ENCODE results near the gene RPS5.
"Not testable (repeated sequence)": the region's sequence is repeated elsewhere in the genome, so short reads cannot be mapped to it uniquely, and the experiment has no call there.

The RPS5 gene

DNA sequence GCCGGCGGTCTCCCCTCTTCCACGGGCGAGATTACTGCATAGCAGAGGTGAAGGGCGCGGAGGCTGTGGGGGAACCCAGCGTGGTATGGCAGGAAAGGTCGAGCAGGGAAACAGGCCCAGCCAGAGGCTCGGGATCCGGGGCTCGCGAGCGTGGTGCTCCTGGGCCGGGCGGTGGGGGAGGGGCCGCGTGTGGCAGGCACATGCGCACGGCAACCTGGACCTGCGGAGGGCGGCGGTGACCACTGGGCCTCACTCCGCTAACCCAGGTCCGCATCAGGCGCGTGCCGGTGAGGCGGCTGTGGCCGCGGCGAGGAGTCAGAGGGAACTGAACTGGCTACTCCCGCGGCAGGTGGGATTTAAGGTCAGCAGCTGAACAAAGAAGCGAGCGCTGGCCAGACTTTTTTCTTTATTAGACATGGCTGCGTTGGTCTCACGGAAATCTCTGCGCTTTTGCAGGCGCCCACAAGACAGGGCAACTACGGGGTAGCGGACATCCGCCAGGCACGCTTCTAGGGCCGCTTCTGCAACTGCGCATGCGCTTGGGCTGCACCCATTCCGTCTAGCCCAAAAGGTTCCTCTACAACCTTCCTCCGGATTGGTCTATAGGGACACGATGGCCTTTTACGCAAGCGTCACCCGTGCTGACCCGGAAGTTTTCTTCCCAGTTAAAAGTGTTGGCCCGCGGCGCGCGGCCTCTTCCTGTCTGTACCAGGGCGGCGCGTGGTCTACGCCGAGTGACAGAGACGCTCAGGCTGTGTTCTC lies at the start of gene RPS5:
Gene RPS5 (plus strand): TSS at position 694 of the 762 bp plus-strand sequence. CDS start 869 bp downstream, outside the sequence.
- Histone ChIP-seq H3K36me3 (ENCODE audit: control insufficient read depth, low read depth, low read length) (peaks cover 27% of the 10 kb centered on the region), H3K27me3 (ENCODE audit: control insufficient read depth, insufficient read depth, low read length) (no peaks in the 10 kb centered on the region), H3K4me3 (ENCODE audit: low read length) (peak within 1 kb of the TSS; percentile 80), H3K9ac (ENCODE audit: low read length) (peak within 1 kb of the TSS; percentile 98), H3K27ac (ENCODE audit: low read length) (peak within 1 kb of the TSS; percentile 70), H3K9me3 (ENCODE audit: control insufficient read depth, low read depth, low read length) (no peaks in the 10 kb centered on the region), H3K4me1 (ENCODE audit: control insufficient read depth, low read depth, low read length) (peaks cover 10% of the 10 kb centered on the region)

DNA sequence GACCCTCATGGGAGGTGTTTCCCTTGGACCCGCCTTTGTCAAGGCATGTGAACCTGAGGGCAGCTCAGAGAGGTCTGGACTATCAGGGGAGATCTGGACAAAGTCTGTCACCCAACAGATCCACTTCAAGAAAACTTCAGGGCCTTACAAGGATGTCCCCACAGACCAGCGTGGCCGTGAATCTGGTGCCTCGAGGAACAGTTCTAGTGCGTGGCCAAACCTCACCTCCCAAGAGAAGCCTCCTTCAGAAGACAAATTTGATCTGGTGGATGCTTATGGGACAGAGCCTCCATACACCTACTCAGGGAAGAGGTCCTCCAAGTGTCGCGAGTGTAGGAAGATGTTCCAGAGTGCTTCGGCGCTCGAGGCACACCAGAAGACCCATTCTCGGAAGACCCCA lies 48.7 kb upstream of the RPS5 start:
- no peak overlapping the region for H3K4me3 ChIP-seq (ENCODE audit: low read length)
- no peak overlapping the region for H3K27ac ChIP-seq (ENCODE audit: low read length)
- no peaks in the 10 kb centered on the region for H3K27me3 ChIP-seq (ENCODE audit: control insufficient read depth, insufficient read depth, low read length)
- no peaks in the 10 kb centered on the region for H3K9me3 ChIP-seq (ENCODE audit: control insufficient read depth, low read depth, low read length)
- H3K36me3 ChIP-seq (ENCODE audit: control insufficient read depth, low read depth, low read length) = peaks cover 7% of the 10 kb centered on the region
- H3K4me1 ChIP-seq (ENCODE audit: control insufficient read depth, low read depth, low read length) = no peaks in the 10 kb centered on the region
- no peak overlapping the region for H3K9ac ChIP-seq (ENCODE audit: low read length)

GRCh38 chr19:58338825-58339558 lies 48.1 kb upstream of the RPS5 start:
- no peak overlapping the region for H3K4me3 ChIP-seq (ENCODE audit: low read length)
- no peaks in the 10 kb centered on the region for H3K9me3 ChIP-seq (ENCODE audit: control insufficient read depth, low read depth, low read length)
- H3K4me1 ChIP-seq (ENCODE audit: control insufficient read depth, low read depth, low read length) = no peaks in the 10 kb centered on the region
- H3K27me3 ChIP-seq (ENCODE audit: control insufficient read depth, insufficient read depth, low read length) = no peaks in the 10 kb centered on the region
- H3K9ac ChIP-seq (ENCODE audit: low read length) = no peak overlapping the region
- H3K36me3 ChIP-seq (ENCODE audit: control insufficient read depth, low read depth, low read length) = peaks cover 7% of the 10 kb centered on the region
- H3K27ac ChIP-seq (ENCODE audit: low read length) = no peak overlapping the region

DNA sequence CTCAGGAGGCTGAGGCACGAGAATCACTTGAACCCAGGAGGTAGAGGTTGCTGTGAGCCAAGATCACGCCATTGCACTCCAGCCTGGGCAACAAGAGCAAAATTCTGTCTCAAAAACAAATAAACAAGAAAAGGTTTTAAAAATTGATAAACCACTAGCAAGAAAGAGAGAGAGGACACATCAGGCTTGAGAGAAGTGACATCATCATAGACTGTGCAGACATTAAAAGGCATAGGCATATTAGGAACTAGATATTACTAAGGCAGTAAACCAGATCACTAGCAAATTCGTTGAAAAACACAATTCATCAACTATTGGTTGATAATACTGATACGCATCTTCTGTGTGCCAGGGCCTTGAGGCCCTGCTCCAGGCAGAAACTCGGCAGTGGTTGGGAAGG lies 41.5 kb upstream of the RPS5 start:
- Histone ChIP-seq H3K9ac (ENCODE audit: low read length) (no peak overlapping the region), H3K27me3 (ENCODE audit: control insufficient read depth, insufficient read depth, low read length) (peaks cover 20% of the 10 kb centered on the region), H3K4me1 (ENCODE audit: control insufficient read depth, low read depth, low read length) (peaks cover 4% of the 10 kb centered on the region), H3K4me3 (ENCODE audit: low read length) (no peak overlapping the region), H3K36me3 (ENCODE audit: control insufficient read depth, low read depth, low read length) (no peaks in the 10 kb centered on the region), H3K9me3 (ENCODE audit: control insufficient read depth, low read depth, low read length) (no peaks in the 10 kb centered on the region), H3K27ac (ENCODE audit: low read length) (no peak overlapping the region)

DNA sequence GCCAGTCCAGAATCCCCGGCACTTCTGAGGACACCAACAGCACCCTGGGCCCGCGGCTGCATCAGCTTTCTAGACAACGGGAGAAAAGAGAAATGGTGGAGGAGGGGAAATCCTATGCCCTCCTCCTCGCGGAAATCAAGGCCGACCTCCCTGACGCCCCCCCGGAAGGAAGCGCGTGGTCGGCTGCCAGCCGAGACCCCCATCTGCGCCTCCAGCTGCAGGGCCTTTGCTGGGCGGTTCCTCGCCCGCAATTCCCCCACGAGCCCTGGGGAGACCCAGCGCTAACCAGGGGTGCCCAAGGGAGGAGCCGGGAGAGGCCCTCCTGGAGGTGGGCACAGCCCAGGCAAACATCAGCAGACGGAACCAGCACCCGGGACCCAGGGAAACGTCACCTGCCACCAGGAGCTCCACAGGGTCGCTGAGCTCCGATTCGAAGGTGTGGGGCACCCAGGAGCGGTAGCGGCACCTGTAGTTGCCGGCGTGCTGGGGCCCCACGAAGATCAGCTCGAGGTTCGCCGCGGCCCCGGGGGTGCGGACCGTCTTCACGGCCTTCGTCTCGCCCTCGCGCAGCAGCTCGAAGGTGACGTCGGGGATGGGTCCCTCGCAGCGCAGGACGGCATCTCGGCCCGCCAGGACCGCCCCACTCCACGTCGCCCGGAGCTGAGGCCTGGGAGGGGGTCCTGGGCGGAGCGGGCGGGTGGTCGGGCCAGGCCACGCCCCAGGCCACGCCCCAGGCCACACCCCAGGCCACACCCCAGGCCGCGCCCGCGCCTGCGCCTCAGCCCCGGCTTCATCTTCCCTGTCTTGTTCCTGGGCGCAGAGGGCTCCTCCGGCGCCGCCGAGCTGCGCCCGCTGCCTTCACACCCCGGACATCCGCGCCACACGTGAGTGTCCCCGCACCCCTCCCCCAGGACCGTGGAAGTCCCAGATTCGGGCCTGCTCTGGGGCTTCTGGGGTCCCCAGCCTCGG lies 39.8 kb upstream of the RPS5 start:
- H3K4me1 ChIP-seq (ENCODE audit: control insufficient read depth, low read depth, low read length) = peaks cover 4% of the 10 kb centered on the region
- H3K4me3 ChIP-seq (ENCODE audit: low read length) = peak overlapping the region; percentile 85
- H3K27me3 ChIP-seq (ENCODE audit: control insufficient read depth, insufficient read depth, low read length) = peaks cover 20% of the 10 kb centered on the region
- H3K27ac ChIP-seq (ENCODE audit: low read length) = no peak overlapping the region
- H3K36me3 ChIP-seq (ENCODE audit: control insufficient read depth, low read depth, low read length) = no peaks in the 10 kb centered on the region
- peak overlapping the region; percentile 48 for H3K9ac ChIP-seq (ENCODE audit: low read length)
- H3K9me3 ChIP-seq (ENCODE audit: control insufficient read depth, low read depth, low read length) = no peaks in the 10 kb centered on the region

- H3K27ac ChIP-seq (ENCODE audit: low read length); H3K4me1 ChIP-seq (ENCODE audit: control insufficient read depth, low read depth, low read length); H3K36me3 ChIP-seq (ENCODE audit: control insufficient read depth, low read depth, low read length); H3K9me3 ChIP-seq (ENCODE audit: control insufficient read depth, low read depth, low read length): not testable (repeated sequence)
- H3K4me3 ChIP-seq (ENCODE audit: low read length) = peak overlapping the region; percentile 85
- peak overlapping the region; percentile 48 for H3K9ac ChIP-seq (ENCODE audit: low read length)
- H3K27me3 ChIP-seq (ENCODE audit: control insufficient read depth, insufficient read depth, low read length) = peaks cover 20% of the 10 kb centered on the region
Measured at GRCh38 chr19:58348080-58348479, 39.0 kb upstream of the RPS5 start.

DNA sequence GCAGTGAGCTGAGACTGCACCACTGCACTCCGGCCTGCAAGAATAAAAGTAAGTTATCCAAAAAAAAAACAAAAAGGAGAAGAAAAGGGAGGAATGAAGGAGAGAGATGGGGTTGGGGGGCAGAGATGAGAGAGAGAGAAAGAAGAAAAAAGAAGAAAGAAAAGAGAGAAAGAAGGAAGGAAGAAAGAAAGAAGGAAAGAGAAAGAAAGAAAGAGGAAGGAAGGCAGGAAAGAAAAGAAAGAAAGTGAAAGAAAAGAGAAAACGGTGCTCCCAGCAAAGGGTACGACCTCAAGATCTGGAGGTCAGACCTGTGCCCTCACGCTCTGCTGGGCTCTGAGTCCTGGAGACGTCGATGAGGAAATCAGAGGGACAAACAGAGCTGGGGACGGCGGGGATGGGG lies 37.5 kb upstream of the RPS5 start:
- H3K36me3 ChIP-seq (ENCODE audit: control insufficient read depth, low read depth, low read length) = no peaks in the 10 kb centered on the region
- no peak overlapping the region for H3K27ac ChIP-seq (ENCODE audit: low read length)
- no peak overlapping the region for H3K9ac ChIP-seq (ENCODE audit: low read length)
- H3K27me3 ChIP-seq (ENCODE audit: control insufficient read depth, insufficient read depth, low read length) = peaks cover 20% of the 10 kb centered on the region
- no peak overlapping the region for H3K4me3 ChIP-seq (ENCODE audit: low read length)
- H3K9me3 ChIP-seq (ENCODE audit: control insufficient read depth, low read depth, low read length) = no peaks in the 10 kb centered on the region
- peaks cover 4% of the 10 kb centered on the region for H3K4me1 ChIP-seq (ENCODE audit: control insufficient read depth, low read depth, low read length)

GRCh38 chr19:58350001-58350861 lies 36.8 kb upstream of the RPS5 start:
- Histone ChIP-seq H3K9ac (ENCODE audit: low read length) (no peak overlapping the region), H3K4me1 (ENCODE audit: control insufficient read depth, low read depth, low read length) (peaks cover 4% of the 10 kb centered on the region)

GRCh38 chr19:58350871-58351557 lies 36.1 kb upstream of the RPS5 start:
- Histone ChIP-seq H3K4me1 (ENCODE audit: control insufficient read depth, low read depth, low read length) (peaks cover 4% of the 10 kb centered on the region), H3K27ac (ENCODE audit: low read length) (no peak overlapping the region), H3K9me3 (ENCODE audit: control insufficient read depth, low read depth, low read length) (no peaks in the 10 kb centered on the region), H3K36me3 (ENCODE audit: control insufficient read depth, low read depth, low read length) (no peaks in the 10 kb centered on the region), H3K4me3 (ENCODE audit: low read length) (no peak overlapping the region), H3K9ac (ENCODE audit: low read length) (no peak overlapping the region), H3K27me3 (ENCODE audit: control insufficient read depth, insufficient read depth, low read length) (peaks cover 16% of the 10 kb centered on the region)

More at GRCh38 chr19:58350001-58350861, 36.8 kb upstream of the RPS5 start:
- H3K9me3 ChIP-seq (ENCODE audit: control insufficient read depth, low read depth, low read length) = no peaks in the 10 kb centered on the region
- no peak overlapping the region for H3K27ac ChIP-seq (ENCODE audit: low read length)
- H3K27me3 ChIP-seq (ENCODE audit: control insufficient read depth, insufficient read depth, low read length) = peaks cover 20% of the 10 kb centered on the region
- no peak overlapping the region for H3K4me3 ChIP-seq (ENCODE audit: low read length)
- H3K36me3 ChIP-seq (ENCODE audit: control insufficient read depth, low read depth, low read length) = no peaks in the 10 kb centered on the region

- Histone ChIP-seq H3K27ac (ENCODE audit: low read length) (no peak overlapping the region), H3K9ac (ENCODE audit: low read length) (no peak overlapping the region), H3K27me3 (ENCODE audit: control insufficient read depth, insufficient read depth, low read length) (peaks cover 11% of the 10 kb centered on the region), H3K36me3 (ENCODE audit: control insufficient read depth, low read depth, low read length) (no peaks in the 10 kb centered on the region), H3K9me3 (ENCODE audit: control insufficient read depth, low read depth, low read length) (no peaks in the 10 kb centered on the region), H3K4me3 (ENCODE audit: low read length) (no peak overlapping the region), H3K4me1 (ENCODE audit: control insufficient read depth, low read depth, low read length) (peaks cover 4% of the 10 kb centered on the region)
Measured at GRCh38 chr19:58351558-58351878, 35.6 kb upstream of the RPS5 start.

All from iPS-18a (cell line).